ENCODE data around the gene PHLDA2.
A peak's percentile ranks its signal among the peaks of the same experiment; 100 is the strongest.

Gene PHLDA2

GRCh38 chr11:2902784-2903671 is 26.2 kb downstream of the PHLDA2 start:
- Histone ChIP-seq H3K27ac (ENCODE audit: low read length) (no peak overlapping the region), H3K9me2 (replicated peaks; ENCODE audit: insufficient read depth, low read length) (no peaks in the 10 kb centered on the region), H3K4me3 (ENCODE audit: low read length) (peak overlapping the region; percentile 92)

GRCh38 chr11:2901854-2902783 is 27.1 kb downstream of the PHLDA2 start:
- DNase-seq = peak; percentile 98
- no peaks in the 10 kb centered on the region for H3K9me3 ChIP-seq (replicated peaks; ENCODE audit: insufficient read depth, low read length)
- H3K4me3 ChIP-seq (ENCODE audit: low read length) = peak overlapping the region; percentile 92
- peaks cover 20% of the 10 kb centered on the region for H3K4me1 ChIP-seq (ENCODE audit: low read length)
- H3K79me2 ChIP-seq (ENCODE audit: low read length) = no peaks in the 10 kb centered on the region
- no peaks in the 10 kb centered on the region for H4K20me1 ChIP-seq (ENCODE audit: insufficient read depth, low read length)
- 0 out of 2 replicates have a peak, but pooled peaks cover 2% of the 10 kb centered on the region for H3F3A ChIP-seq (ENCODE audit: insufficient read depth, low read length)
- H3K4me2 ChIP-seq (ENCODE audit: low read depth, low read length) = peak overlapping the region; percentile 91
- H3K27ac ChIP-seq (ENCODE audit: low read length) = peak overlapping the region; percentile 56; the same call in 1 of the 2 replicates
- peak overlapping the region; percentile 91 for H3K9ac ChIP-seq (ENCODE audit: low read length)
- no peaks in the 10 kb centered on the region for H3K9me2 ChIP-seq (replicated peaks; ENCODE audit: insufficient read depth, low read length)
- TF ChIP-seq EZH2phosphoT487 (IDR thresholded peaks at IDR 0.05; ENCODE audit: low read length) (no peak), CTCF (IDR thresholded peaks at IDR 0.05; ENCODE audit: low read length) (no peak), EZH2 (optimal IDR thresholded peaks at IDR 0.05; ENCODE audit: low read depth, low read length) (no peak)
- peak overlapping the region; percentile 93 for H2AFZ ChIP-seq (ENCODE audit: low read length)
- no peaks in the 10 kb centered on the region for H3K27me3 ChIP-seq (replicated peaks; ENCODE audit: insufficient read depth, low read length)
- H3K36me3 ChIP-seq (replicated peaks; ENCODE audit: insufficient read depth, low read length) = no peaks in the 10 kb centered on the region

More at GRCh38 chr11:2902784-2903671, 26.2 kb downstream of the PHLDA2 start:
- no peaks in the 10 kb centered on the region for H3K9me3 ChIP-seq (replicated peaks; ENCODE audit: insufficient read depth, low read length)
- no peaks in the 10 kb centered on the region for H3K79me2 ChIP-seq (ENCODE audit: low read length)
- H3K27me3 ChIP-seq (replicated peaks; ENCODE audit: insufficient read depth, low read length) = no peaks in the 10 kb centered on the region
- H2AFZ ChIP-seq (ENCODE audit: low read length) = peak overlapping the region; percentile 93; the same call in 1 of the 2 replicates
- peak overlapping the region; percentile 91 for H3K4me2 ChIP-seq (ENCODE audit: low read depth, low read length)
- peaks cover 19% of the 10 kb centered on the region for H3K4me1 ChIP-seq (ENCODE audit: low read length)
- peak overlapping the region; percentile 91 for H3K9ac ChIP-seq (ENCODE audit: low read length)
- no peak for DNase-seq
- H4K20me1 ChIP-seq (ENCODE audit: insufficient read depth, low read length) = no peaks in the 10 kb centered on the region
- H3K36me3 ChIP-seq (replicated peaks; ENCODE audit: insufficient read depth, low read length) = no peaks in the 10 kb centered on the region
- TF ChIP-seq EZH2 (optimal IDR thresholded peaks at IDR 0.05; ENCODE audit: low read depth, low read length) (no peak), CTCF (IDR thresholded peaks at IDR 0.05; ENCODE audit: low read length) (no peak), EZH2phosphoT487 (IDR thresholded peaks at IDR 0.05; ENCODE audit: low read length) (no peak)
- H3F3A ChIP-seq (ENCODE audit: insufficient read depth, low read length) = 0 out of 2 replicates have a peak, but pooled peaks cover 2% of the 10 kb centered on the region

GRCh38 chr11:2901196-2901796 is 27.9 kb downstream of the PHLDA2 start:
- Histone ChIP-seq H3K9me3 (replicated peaks; ENCODE audit: insufficient read depth, low read length) (no peaks in the 10 kb centered on the region), H3K36me3 (replicated peaks; ENCODE audit: insufficient read depth, low read length) (no peaks in the 10 kb centered on the region), H3K27me3 (replicated peaks; ENCODE audit: insufficient read depth, low read length) (no peaks in the 10 kb centered on the region), H3F3A (ENCODE audit: insufficient read depth, low read length) (0 out of 2 replicates have a peak, but pooled peaks cover 2% of the 10 kb centered on the region), H3K4me3 (ENCODE audit: low read length) (peak overlapping the region; percentile 92), H3K9me2 (replicated peaks; ENCODE audit: insufficient read depth, low read length) (no peaks in the 10 kb centered on the region), H3K79me2 (ENCODE audit: low read length) (no peaks in the 10 kb centered on the region), H3K9ac (ENCODE audit: low read length) (peak overlapping the region; percentile 68), H3K27ac (ENCODE audit: low read length) (no peak overlapping the region), H4K20me1 (ENCODE audit: insufficient read depth, low read length) (no peaks in the 10 kb centered on the region), H3K4me2 (ENCODE audit: low read depth, low read length) (peak overlapping the region; percentile 91), H2AFZ (ENCODE audit: low read length) (peak overlapping the region; percentile 75), H3K4me1 (ENCODE audit: low read length) (peaks cover 20% of the 10 kb centered on the region)
- TF ChIP-seq CTCF (IDR thresholded peaks at IDR 0.05; ENCODE audit: low read length) (no peak), EZH2phosphoT487 (IDR thresholded peaks at IDR 0.05; ENCODE audit: low read length) (no peak), EZH2 (optimal IDR thresholded peaks at IDR 0.05; ENCODE audit: low read depth, low read length) (no peak)
- DNase-seq = no peak

All from MM.1S (cell line).